ENCODE results near the gene FMC1. TPM values are rescaled to one million over a fixed set of nuclear protein-coding genes. Genes with fewer than 3 reads are reported as not detected.
"Not testable (repeated sequence)": the region's sequence is repeated elsewhere in the genome, so short reads cannot be mapped to it uniquely, and the experiment has no call there.

The FMC1 gene
- total RNA-seq, 4 donors from 2014 or later, result 5.2 to 11.8 (median 7.8) TPM

- 68% methylated on average over 2 of the region's 2 CpGs for WGBS
- TF ChIP-seq POLR2AphosphoS5 (IDR thresholded peaks at IDR 0.05) (no peak), EP300 (IDR thresholded peaks at IDR 0.05) (no peak), CTCF (IDR thresholded peaks at IDR 0.05) (no peak), POLR2A (IDR thresholded peaks at IDR 0.05) (no peak)
Observed at GRCh38 chr7:139328375-139328774, 12.8 kb upstream of the FMC1 start.

GRCh38 chr7:139329119-139329518, 12.0 kb upstream of the FMC1 start:
- H3K36me3 ChIP-seq, result no peaks in the 10 kb centered on the region
- no peak overlapping the region for H3K4me3 ChIP-seq
- H3K27me3 ChIP-seq, result no peaks in the 10 kb centered on the region
- no peaks in the 10 kb centered on the region for H3K9me3 ChIP-seq
- TF ChIP-seq POLR2A (IDR thresholded peaks at IDR 0.05) (no peak), EP300 (IDR thresholded peaks at IDR 0.05) (no peak), CTCF (IDR thresholded peaks at IDR 0.05) (no peak), POLR2AphosphoS5 (IDR thresholded peaks at IDR 0.05) (no peak)
- no peaks in the 10 kb centered on the region for H3K4me1 ChIP-seq
- H3K27ac ChIP-seq, result no peak overlapping the region
- 77% methylated on average over 2 of the region's 2 CpGs for WGBS
- no peak for DNase-seq (ENCODE audit: low spot score in 2 of 2)

More at GRCh38 chr7:139328375-139328774, 12.8 kb upstream of the FMC1 start:
- no peak overlapping the region for H3K27ac ChIP-seq
- H3K36me3 ChIP-seq, result no peaks in the 10 kb centered on the region
- DNase-seq (ENCODE audit: low spot score in 2 of 2), result no peak
- H3K27me3 ChIP-seq, result no peaks in the 10 kb centered on the region
- H3K4me3 ChIP-seq, result no peak overlapping the region
- no peaks in the 10 kb centered on the region for H3K9me3 ChIP-seq
- H3K4me1 ChIP-seq, result no peaks in the 10 kb centered on the region

- no peaks in the 10 kb centered on the region for H3K9me3 ChIP-seq
- WGBS, result 80% methylated on average over 3 of the region's 3 CpGs
- no peak overlapping the region for H3K27ac ChIP-seq
- H3K4me3 ChIP-seq, result no peak overlapping the region
- H3K36me3 ChIP-seq, result no peaks in the 10 kb centered on the region
- H3K4me1 ChIP-seq, result no peaks in the 10 kb centered on the region
- no peaks in the 10 kb centered on the region for H3K27me3 ChIP-seq
- no peak for TF ChIP-seq POLR2A (IDR thresholded peaks at IDR 0.05)
- TF ChIP-seq EP300 (IDR thresholded peaks at IDR 0.05), result no peak
- no peak for TF ChIP-seq CTCF (IDR thresholded peaks at IDR 0.05)
- no peak for TF ChIP-seq POLR2AphosphoS5 (IDR thresholded peaks at IDR 0.05)
- DNase-seq (ENCODE audit: low spot score in 2 of 2), result no peak
Observed at GRCh38 chr7:139330333-139331030, 10.7 kb upstream of the FMC1 start.

GRCh38 chr7:139332697-139333359, 8.3 kb upstream of the FMC1 start:
- TF ChIP-seq CTCF (IDR thresholded peaks at IDR 0.05) (no peak), POLR2A (IDR thresholded peaks at IDR 0.05) (no peak), POLR2AphosphoS5 (IDR thresholded peaks at IDR 0.05) (no peak), EP300 (IDR thresholded peaks at IDR 0.05) (no peak)
- Histone ChIP-seq H3K4me1 (no peaks in the 10 kb centered on the region), H3K27me3 (no peaks in the 10 kb centered on the region), H3K9me3 (no peaks in the 10 kb centered on the region), H3K36me3 (no peaks in the 10 kb centered on the region), H3K27ac (no peak overlapping the region), H3K4me3 (no peak overlapping the region)
- no peak for DNase-seq (ENCODE audit: low spot score in 2 of 2)
- WGBS, result 74% methylated on average over 5 of the region's 5 CpGs

GRCh38 chr7:139333443-139333842, 7.7 kb upstream of the FMC1 start:
- not testable (repeated sequence) for H3K36me3 ChIP-seq; DNase-seq (ENCODE audit: low spot score in 2 of 2); H3K27ac ChIP-seq; H3K4me1 ChIP-seq; H3K4me3 ChIP-seq; H3K9me3 ChIP-seq; H3K27me3 ChIP-seq
- WGBS, result 96% methylated on average over 13 of the region's 13 CpGs

All from suprapubic skin (tissue), 4 donors.